ENCODE data around the gene ABCG1.

ABCG1 gene

DNA sequence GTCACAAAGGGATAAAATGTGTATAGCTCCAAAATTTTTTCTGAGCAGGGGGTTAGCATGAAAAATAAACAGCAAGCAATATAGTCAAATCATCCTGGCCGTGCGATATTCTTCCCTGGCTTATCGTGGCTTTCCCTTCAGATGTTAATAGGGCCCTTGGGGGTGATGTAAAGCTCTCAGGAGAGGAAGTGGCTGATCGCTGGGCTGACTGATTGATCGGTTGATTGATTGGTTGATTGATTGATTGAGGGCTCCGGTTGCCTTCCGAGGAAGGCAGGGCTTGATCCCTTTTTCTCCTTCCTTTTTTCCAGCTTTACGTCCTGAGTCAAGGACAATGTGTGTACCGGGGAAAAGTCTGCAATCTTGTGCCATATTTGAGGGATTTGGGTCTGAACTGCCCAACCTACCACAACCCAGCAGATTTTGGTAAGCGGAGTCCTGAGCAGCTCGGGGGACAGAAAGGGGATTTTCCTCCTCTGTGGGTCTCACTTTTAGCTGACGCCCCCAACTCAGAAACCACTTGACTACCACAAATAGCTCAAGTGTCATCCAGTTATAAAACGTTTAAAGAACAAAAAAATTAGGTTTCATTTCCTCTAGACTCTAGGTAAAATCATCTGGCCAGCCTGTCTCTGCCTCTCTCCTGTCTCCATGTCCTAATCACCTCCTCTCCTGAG lies 66.8 kb downstream of the ABCG1 start:
- Histone ChIP-seq H3K27me3 (ENCODE audit: insufficient read depth, poor library complexity, severe bottlenecking) (no peaks in the 10 kb centered on the region), H3K9me3 (ENCODE audit: severe bottlenecking) (no peaks in the 10 kb centered on the region), H3K4me3 (ENCODE audit: severe bottlenecking) (no peak overlapping the region), H3K36me3 (ENCODE audit: low read depth) (no peaks in the 10 kb centered on the region), H3K27ac (ENCODE audit: poor library complexity, severe bottlenecking) (no peak overlapping the region), H3K4me1 (ENCODE audit: insufficient read depth, poor library complexity, severe bottlenecking) (no peaks in the 10 kb centered on the region)
- no peak for ATAC-seq (ENCODE audit: low read depth)
- no peak for DNase-seq (ENCODE audit: low spot score)
- TF ChIP-seq, protein P1, sequence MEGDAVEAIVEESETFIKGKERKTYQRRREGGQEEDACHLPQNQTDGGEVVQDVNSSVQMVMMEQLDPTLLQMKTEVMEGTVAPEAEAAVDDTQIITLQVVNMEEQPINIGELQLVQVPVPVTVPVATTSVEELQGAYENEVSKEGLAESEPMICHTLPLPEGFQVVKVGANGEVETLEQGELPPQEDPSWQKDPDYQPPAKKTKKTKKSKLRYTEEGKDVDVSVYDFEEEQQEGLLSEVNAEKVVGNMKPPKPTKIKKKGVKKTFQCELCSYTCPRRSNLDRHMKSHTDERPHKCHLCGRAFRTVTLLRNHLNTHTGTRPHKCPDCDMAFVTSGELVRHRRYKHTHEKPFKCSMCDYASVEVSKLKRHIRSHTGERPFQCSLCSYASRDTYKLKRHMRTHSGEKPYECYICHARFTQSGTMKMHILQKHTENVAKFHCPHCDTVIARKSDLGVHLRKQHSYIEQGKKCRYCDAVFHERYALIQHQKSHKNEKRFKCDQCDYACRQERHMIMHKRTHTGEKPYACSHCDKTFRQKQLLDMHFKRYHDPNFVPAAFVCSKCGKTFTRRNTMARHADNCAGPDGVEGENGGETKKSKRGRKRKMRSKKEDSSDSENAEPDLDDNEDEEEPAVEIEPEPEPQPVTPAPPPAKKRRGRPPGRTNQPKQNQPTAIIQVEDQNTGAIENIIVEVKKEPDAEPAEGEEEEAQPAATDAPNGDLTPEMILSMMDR (IDR thresholded peaks at IDR 0.05; ENCODE audit: poor library complexity, severe bottlenecking): no peak

DNA sequence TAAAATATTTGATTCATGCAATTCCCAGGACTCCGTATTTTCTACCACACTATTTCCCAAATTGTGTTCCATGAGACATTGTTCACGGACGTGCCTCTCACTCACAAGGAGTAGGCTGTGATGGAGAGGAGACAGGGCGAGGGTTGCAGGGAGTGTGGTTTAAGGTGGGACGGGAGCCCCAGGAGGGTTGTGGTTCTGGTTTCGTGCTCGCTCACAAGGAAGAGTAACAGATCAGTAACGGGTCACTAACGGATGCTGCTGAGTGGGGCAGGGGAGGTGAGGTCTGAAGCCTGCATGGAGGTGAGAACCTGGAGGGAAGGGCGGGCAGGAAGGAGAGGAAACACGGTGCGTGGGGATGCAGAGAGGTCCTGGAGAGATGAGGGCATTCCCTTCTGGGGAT lies 67.5 kb downstream of the ABCG1 start:
- H3K27ac ChIP-seq (ENCODE audit: poor library complexity, severe bottlenecking): no peak overlapping the region

DNA sequence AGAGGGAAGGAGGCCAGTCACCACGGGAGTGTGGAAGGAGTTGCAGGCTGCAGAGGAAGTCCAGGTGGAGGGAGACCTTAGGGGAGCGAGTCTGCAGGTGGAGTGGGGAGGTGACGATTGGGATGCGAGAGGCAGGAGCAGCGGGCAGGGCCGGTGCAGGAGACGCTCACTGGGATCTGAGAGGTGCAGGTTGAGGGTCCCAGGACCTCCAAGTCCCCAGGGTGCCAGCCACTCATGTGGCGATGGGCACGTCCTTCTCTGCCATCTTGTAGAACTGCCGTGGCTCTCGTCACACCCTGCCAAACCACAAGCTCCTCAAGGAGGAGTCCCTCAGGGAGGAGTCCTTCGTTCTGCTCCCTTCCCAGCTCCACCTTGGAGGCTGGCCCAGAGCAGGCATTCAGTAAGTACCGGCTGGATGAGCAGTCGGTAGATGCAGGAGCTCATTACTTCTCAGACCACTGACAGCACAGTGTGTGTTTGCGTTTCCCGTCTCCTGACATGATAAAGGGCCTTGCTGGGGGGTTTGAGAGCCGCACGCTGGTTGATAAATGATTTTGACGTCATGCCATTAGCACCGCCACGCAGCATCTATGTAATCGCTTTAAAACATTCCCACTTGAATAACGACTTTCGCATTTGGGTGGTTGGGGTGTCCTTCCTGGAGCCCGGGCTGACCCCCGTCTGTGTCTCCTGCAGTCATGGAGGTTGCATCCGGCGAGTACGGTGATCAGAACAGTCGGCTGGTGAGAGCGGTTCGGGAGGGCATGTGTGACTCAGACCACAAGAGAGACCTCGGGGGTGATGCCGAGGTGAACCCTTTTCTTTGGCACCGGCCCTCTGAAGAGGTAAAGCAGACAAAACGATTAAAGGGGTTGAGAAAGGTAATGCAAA lies 68.5 kb downstream of the ABCG1 start:
- H3K4me1 ChIP-seq (ENCODE audit: insufficient read depth, poor library complexity, severe bottlenecking): no peaks in the 10 kb centered on the region
- TF ChIP-seq, protein P1 (IDR thresholded peaks at IDR 0.05; ENCODE audit: poor library complexity, severe bottlenecking): no peak
- no peaks in the 10 kb centered on the region for H3K36me3 ChIP-seq (ENCODE audit: low read depth)

More for the DNA sequence above, 67.5 kb downstream of the ABCG1 start:
- Histone ChIP-seq H3K9me3 (ENCODE audit: severe bottlenecking) (no peaks in the 10 kb centered on the region), H3K4me3 (ENCODE audit: severe bottlenecking) (no peak overlapping the region), H3K36me3 (ENCODE audit: low read depth) (no peaks in the 10 kb centered on the region), H3K27me3 (ENCODE audit: insufficient read depth, poor library complexity, severe bottlenecking) (no peaks in the 10 kb centered on the region), H3K4me1 (ENCODE audit: insufficient read depth, poor library complexity, severe bottlenecking) (no peaks in the 10 kb centered on the region)
- TF ChIP-seq, protein P1 (IDR thresholded peaks at IDR 0.05; ENCODE audit: poor library complexity, severe bottlenecking): no peak
- ATAC-seq (ENCODE audit: low read depth) (no peak), DNase-seq (ENCODE audit: low spot score) (no peak)

DNA sequence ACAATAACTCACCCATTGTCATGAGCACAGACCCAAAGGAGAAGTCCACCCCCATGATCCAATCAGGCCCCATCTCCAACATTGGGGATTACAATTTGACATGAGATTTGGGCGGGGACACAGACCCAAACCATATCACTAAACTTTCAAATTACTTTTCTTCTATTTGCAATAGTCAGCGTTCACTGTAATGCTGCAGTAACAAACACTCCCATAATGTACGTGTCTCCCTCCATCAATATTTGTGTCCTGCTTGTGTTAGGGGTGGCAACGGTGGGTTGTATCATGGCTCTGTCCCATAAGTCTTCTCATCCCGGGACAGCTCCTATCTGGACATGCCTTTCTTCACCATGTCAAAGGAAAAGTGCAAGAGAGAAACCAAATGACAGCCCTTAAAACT lies 70.0 kb downstream of the ABCG1 start:
- Histone ChIP-seq H3K27me3 (ENCODE audit: insufficient read depth, poor library complexity, severe bottlenecking) (no peaks in the 10 kb centered on the region), H3K36me3 (ENCODE audit: low read depth) (no peaks in the 10 kb centered on the region), H3K9me3 (ENCODE audit: severe bottlenecking) (no peaks in the 10 kb centered on the region), H3K4me3 (ENCODE audit: severe bottlenecking) (no peak overlapping the region), H3K4me1 (ENCODE audit: insufficient read depth, poor library complexity, severe bottlenecking) (no peaks in the 10 kb centered on the region), H3K27ac (ENCODE audit: poor library complexity, severe bottlenecking) (no peak overlapping the region)
- ATAC-seq (ENCODE audit: low read depth) (no peak), DNase-seq (ENCODE audit: low spot score) (no peak)
- TF ChIP-seq, protein P1 (IDR thresholded peaks at IDR 0.05; ENCODE audit: poor library complexity, severe bottlenecking): no peak

More for the DNA sequence above, 68.5 kb downstream of the ABCG1 start:
- Histone ChIP-seq H3K9me3 (ENCODE audit: severe bottlenecking) (no peaks in the 10 kb centered on the region), H3K4me3 (ENCODE audit: severe bottlenecking) (no peak overlapping the region), H3K27ac (ENCODE audit: poor library complexity, severe bottlenecking) (no peak overlapping the region), H3K27me3 (ENCODE audit: insufficient read depth, poor library complexity, severe bottlenecking) (no peaks in the 10 kb centered on the region)
- ATAC-seq (ENCODE audit: low read depth) (no peak), DNase-seq (ENCODE audit: low spot score) (no peak)
